SU-DHL-6 (cell line): ENCODE data around the gene SORCS2.

Source experiments
- H2AFZ ChIP-seq: fragments of 200-600 bp; sonication (generic); 2 replicates; pipeline ENCODE4 v1.6.1; 2014; ENCODE audit warnings: low read depth, mild to moderate bottlenecking, moderate library complexity, mixed read lengths, antibody characterized with exemption, low read length; ENCODE audit not compliant: severe bottlenecking
- H3F3A ChIP-seq: fragments of 200-600 bp; shearing (Covaris generic); 2 replicates; pipeline ENCODE4 v1.6.0; 2016; ENCODE audit warnings: antibody characterized with exemption, mild to moderate bottlenecking; ENCODE audit not compliant: insufficient read depth
- H3K27ac ChIP-seq: fragments of 200-600 bp; sonication (generic); 2 replicates; pipeline ENCODE4 v1.5.1; 2016; ENCODE audit warnings: low read depth, mild to moderate bottlenecking, low read length, moderate library complexity, mixed read lengths
- H3K27me3 ChIP-seq: fragments of 200-600 bp; sonication (generic), shearing (Covaris generic); 2 replicates; pipeline ENCODE4 v1.6.0; 2014; ENCODE audit warnings: mild to moderate bottlenecking, low read length
- H3K36me3 ChIP-seq: fragments of 200-600 bp; sonication (generic); 2 replicates; pipeline ENCODE4 v1.6.1; 2014; ENCODE audit warnings: mild to moderate bottlenecking, low read length, mixed read lengths
- H3K4me2 ChIP-seq: fragments of 300-600, 200-600 bp; shearing (Covaris generic), sonication (generic); 2 replicates; pipeline ENCODE4 v1.6.0; 2014; ENCODE audit warnings: low read length, low read depth, mild to moderate bottlenecking; ENCODE audit not compliant: poor library complexity, severe bottlenecking
- H3K4me3 ChIP-seq: fragments of 200-600 bp; sonication (generic); 2 replicates; pipeline ENCODE4 v1.5.1; 2014; ENCODE audit warnings: antibody characterized with exemption, low read length, mild to moderate bottlenecking, mixed read lengths; ENCODE audit not compliant: insufficient read depth, poor library complexity, severe bottlenecking
- H3K79me2 ChIP-seq: fragments of 200-600 bp; sonication (generic); 2 replicates; pipeline ENCODE4 v1.6.1; 2014; ENCODE audit warnings: mild to moderate bottlenecking, low read length, moderate library complexity; ENCODE audit not compliant: insufficient read depth
- H3K9ac ChIP-seq: fragments of 200-600 bp; sonication (generic); 2 replicates; pipeline ENCODE4 v1.7.0; 2014; ENCODE audit warnings: mild to moderate bottlenecking, low read length
- H3K9me2 ChIP-seq: fragments of 200-600 bp; sonication (generic); replicated peaks from 2 replicates; pipeline ENCODE4 v1.6.1; 2014; ENCODE audit warnings: low read length; ENCODE audit not compliant: insufficient read depth
- H3K9me3 ChIP-seq: fragments of 200-600 bp; sonication (generic); 2 replicates; pipeline ENCODE4 v1.6.1; 2014; ENCODE audit warnings: low read length, mixed read lengths; ENCODE audit not compliant: insufficient read depth
- H4K20me1 ChIP-seq: fragments of 200-600 bp; sonication (generic); 2 replicates; pipeline ENCODE4 v1.6.1; 2014; ENCODE audit warnings: low read depth, mild to moderate bottlenecking, antibody characterized with exemption, low read length, moderate library complexity, mixed read lengths
- EZH2phosphoT487 ChIP-seq: fragments of 200-600 bp; sonication (generic), shearing (Covaris generic); conservative IDR thresholded peaks from 2 replicates; pipeline ENCODE4 v1.6.1; 2018; ENCODE audit warnings: mild to moderate bottlenecking, antibody characterized with exemption, low read length, moderate library complexity, mixed read lengths
- TF ChIP-seq, protein P1 (sequence below): fragments of 200-600 bp; sonication (generic); IDR thresholded peaks from one replicate; pipeline ENCODE4 v1.5.1; 2017; ENCODE audit warnings: antibody characterized with exemption, mild to moderate bottlenecking, low read length, moderate library complexity; ENCODE audit not compliant: insufficient read depth, poor library complexity, severe bottlenecking

SORCS2 gene

DNA sequence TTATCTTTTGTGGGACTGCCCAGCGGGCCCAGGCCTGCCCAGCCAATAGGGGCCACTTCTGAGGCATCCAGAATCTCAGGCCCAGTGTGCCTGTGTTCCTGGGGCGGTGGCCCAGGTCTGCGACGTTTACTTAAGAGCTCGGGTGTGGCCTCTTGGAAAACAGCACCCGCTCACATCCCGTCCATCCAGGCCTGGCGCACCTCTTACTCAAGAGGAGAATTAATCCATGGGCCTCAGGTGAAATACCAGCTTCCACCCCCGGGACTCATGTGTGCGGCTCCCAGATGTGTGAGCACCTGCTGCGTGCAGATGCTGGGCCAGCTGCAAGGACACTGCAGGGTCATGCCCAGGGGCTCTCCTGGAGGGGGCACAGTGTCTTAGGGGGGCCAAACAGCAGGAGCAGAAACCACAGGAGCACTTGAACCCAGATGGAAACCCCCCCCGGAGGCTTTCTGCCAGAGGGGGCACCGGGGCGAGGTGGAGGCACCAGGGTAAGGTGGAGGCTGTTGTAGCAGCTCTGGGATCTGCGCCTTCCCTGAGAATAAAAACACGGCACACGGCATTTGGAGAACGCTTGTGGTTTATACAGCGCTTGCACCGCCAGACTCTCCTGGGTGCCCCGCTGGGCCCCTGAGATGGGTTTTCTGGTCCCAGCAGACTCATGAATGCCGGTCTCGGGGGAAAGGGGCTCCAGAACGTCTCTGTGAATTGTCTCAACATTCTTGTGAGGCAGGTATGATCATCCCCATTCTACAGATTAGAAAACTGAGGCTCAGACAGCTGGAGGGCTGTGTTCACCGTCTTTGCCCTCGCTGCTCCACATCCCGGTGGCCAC lies 239.6 kb downstream of the SORCS2 start:
- TF ChIP-seq EZH2phosphoT487, result no peak
- TF ChIP-seq, protein P1, sequence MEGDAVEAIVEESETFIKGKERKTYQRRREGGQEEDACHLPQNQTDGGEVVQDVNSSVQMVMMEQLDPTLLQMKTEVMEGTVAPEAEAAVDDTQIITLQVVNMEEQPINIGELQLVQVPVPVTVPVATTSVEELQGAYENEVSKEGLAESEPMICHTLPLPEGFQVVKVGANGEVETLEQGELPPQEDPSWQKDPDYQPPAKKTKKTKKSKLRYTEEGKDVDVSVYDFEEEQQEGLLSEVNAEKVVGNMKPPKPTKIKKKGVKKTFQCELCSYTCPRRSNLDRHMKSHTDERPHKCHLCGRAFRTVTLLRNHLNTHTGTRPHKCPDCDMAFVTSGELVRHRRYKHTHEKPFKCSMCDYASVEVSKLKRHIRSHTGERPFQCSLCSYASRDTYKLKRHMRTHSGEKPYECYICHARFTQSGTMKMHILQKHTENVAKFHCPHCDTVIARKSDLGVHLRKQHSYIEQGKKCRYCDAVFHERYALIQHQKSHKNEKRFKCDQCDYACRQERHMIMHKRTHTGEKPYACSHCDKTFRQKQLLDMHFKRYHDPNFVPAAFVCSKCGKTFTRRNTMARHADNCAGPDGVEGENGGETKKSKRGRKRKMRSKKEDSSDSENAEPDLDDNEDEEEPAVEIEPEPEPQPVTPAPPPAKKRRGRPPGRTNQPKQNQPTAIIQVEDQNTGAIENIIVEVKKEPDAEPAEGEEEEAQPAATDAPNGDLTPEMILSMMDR, result no peak
- no peak overlapping the region for H2AFZ ChIP-seq
- no peaks in the 10 kb centered on the region for H3F3A ChIP-seq
- no peak overlapping the region for H3K9ac ChIP-seq
- no peaks in the 10 kb centered on the region for H3K27me3 ChIP-seq
- H3K9me2 ChIP-seq, result no peaks in the 10 kb centered on the region
- H3K4me3 ChIP-seq, result no peak overlapping the region
- no peak overlapping the region for H3K4me2 ChIP-seq
- no peaks in the 10 kb centered on the region for H4K20me1 ChIP-seq
- H3K9me3 ChIP-seq, result no peaks in the 10 kb centered on the region
- no peak overlapping the region for H3K27ac ChIP-seq
- no peaks in the 10 kb centered on the region for H3K79me2 ChIP-seq
- H3K36me3 ChIP-seq, result no peaks in the 10 kb centered on the region

DNA sequence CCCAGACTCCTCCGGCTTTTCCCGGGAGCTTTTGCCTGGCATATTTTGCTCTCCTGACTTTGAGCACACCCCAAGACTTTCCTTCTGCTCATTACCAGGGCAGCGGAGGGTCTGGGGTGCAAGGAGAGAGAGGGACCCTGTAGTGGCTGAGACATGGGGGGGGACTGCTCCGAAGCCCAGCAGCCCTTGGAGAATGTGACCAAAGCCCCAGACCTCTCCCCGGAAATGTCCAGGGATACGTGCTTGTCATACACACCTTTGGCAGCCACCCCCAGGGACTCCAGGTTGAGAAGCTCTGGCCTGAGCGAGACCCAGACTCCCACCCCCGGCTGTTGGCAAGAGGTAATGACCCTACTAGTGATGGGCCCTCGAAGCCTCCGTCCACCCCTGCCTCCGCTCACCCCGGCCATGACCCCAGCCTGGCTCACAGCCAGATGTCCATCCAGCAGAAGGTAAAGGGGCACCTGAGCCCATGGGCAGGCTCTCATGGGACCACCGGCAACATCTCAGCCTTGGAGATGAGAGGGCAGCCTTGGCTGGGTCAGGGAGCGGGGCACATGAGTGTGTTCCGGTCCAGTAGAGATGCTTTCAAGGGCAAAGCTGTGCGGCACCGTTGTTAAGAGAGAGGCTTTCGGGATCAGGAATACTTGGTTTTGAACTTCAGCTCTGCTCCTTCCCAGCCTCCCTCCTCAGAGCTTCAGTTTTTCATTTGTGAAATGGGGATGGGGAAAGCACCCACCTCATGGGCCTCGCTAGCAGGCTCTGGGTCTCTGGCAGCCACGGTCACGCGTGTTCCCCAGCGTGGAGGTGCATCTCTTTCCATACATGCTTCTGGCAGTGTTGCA lies 240.4 kb downstream of the SORCS2 start:
- no peaks in the 10 kb centered on the region for H3F3A ChIP-seq
- no peak for TF ChIP-seq EZH2phosphoT487
- TF ChIP-seq, protein P1, result no peak
- no peak overlapping the region for H3K4me3 ChIP-seq
- no peaks in the 10 kb centered on the region for H4K20me1 ChIP-seq
- H3K79me2 ChIP-seq, result no peaks in the 10 kb centered on the region
- no peak overlapping the region for H3K4me2 ChIP-seq
- H3K27me3 ChIP-seq, result no peaks in the 10 kb centered on the region
- no peak overlapping the region for H3K9ac ChIP-seq
- H3K9me2 ChIP-seq, result no peaks in the 10 kb centered on the region
- no peaks in the 10 kb centered on the region for H3K9me3 ChIP-seq
- no peak overlapping the region for H3K27ac ChIP-seq
- no peak overlapping the region for H2AFZ ChIP-seq
- H3K36me3 ChIP-seq, result no peaks in the 10 kb centered on the region

DNA sequence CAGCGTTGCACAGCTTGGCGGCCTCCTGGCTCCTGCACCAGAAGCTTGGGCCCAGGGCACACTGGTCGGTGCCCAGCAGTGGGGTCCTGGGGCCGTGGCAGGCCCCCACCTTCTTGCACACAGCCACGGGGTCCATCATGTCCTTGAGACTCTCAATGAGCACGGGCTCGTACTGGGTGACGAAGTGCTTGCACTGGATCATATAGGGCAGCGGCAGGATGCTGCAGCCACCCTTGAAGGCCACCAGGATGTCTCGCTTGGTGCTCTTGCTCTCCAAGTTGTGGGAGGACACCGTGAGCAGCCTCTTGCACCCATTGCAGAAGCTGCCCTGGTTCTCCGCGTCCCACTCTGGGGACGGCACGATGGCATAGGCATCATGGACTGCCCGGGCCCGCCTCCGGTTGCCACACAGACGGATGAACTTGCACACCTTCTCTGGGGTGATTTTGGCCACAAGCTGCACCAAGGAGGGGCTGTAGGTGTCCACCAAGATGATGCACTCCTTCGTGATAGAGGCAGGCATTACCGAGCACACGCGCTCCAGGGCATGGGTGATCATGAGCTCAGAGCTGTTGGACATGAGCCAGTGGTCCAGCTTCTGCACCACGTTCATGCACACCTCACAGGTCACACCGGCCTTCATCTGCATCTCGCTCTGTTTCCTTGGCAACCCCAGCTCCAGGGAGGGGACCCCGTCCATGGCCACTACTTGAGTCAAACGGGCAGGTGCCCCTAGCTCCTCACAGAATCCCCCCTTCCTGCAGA lies 241.2 kb downstream of the SORCS2 start:
- TF ChIP-seq, protein P1, result no peak
- TF ChIP-seq EZH2phosphoT487, result no peak
- H3K27me3 ChIP-seq, result no peaks in the 10 kb centered on the region
- no peak overlapping the region for H3K4me3 ChIP-seq
- H3K4me2 ChIP-seq, result no peak overlapping the region
- H3K36me3 ChIP-seq, result no peaks in the 10 kb centered on the region
- no peak overlapping the region for H2AFZ ChIP-seq
- no peaks in the 10 kb centered on the region for H3F3A ChIP-seq
- H3K79me2 ChIP-seq, result no peaks in the 10 kb centered on the region
- no peaks in the 10 kb centered on the region for H3K9me3 ChIP-seq
- no peaks in the 10 kb centered on the region for H4K20me1 ChIP-seq
- no peak overlapping the region for H3K27ac ChIP-seq
- no peaks in the 10 kb centered on the region for H3K9me2 ChIP-seq
- no peak overlapping the region for H3K9ac ChIP-seq
